ENCODE results near the gene EIF3K.
A peak's percentile ranks its signal among the peaks of the same experiment; 100 is the strongest.

The EIF3K gene

GRCh38 chr19:38649305-38650171 is 30.6 kb downstream of the EIF3K start:
- no peak for DNase-seq (ENCODE audit: low read depth)

GRCh38 chr19:38650172-38650775 is 31.3 kb downstream of the EIF3K start:
- DNase-seq (ENCODE audit: low read depth) = no peak

GRCh38 chr19:38650911-38651584 is 32.1 kb downstream of the EIF3K start:
- peak; percentile 83 for DNase-seq (ENCODE audit: low read depth)

GRCh38 chr19:38653028-38653571 is 34.1 kb downstream of the EIF3K start:
- peak; percentile 36 for DNase-seq (ENCODE audit: low read depth)

- no peak for DNase-seq (ENCODE audit: low read depth)
Observed at GRCh38 chr19:38654628-38655055, 35.7 kb downstream of the EIF3K start.

GRCh38 chr19:38655148-38655824 is 36.3 kb downstream of the EIF3K start:
- DNase-seq (ENCODE audit: low read depth) = no peak

- peak; percentile 62 for DNase-seq (ENCODE audit: low read depth)
Observed at GRCh38 chr19:38656171-38656981, 37.4 kb downstream of the EIF3K start.

GRCh38 chr19:38657633-38658222 is 38.7 kb downstream of the EIF3K start:
- peak; percentile 69 for DNase-seq (ENCODE audit: low read depth)

GRCh38 chr19:38658462-38659306 is 39.7 kb downstream of the EIF3K start:
- peak; percentile 99 for DNase-seq (ENCODE audit: low read depth)

- no peak for DNase-seq (ENCODE audit: low read depth)
Observed at GRCh38 chr19:38660724-38661123, 41.7 kb downstream of the EIF3K start.

- no peak for DNase-seq (ENCODE audit: low read depth)
Observed at GRCh38 chr19:38661136-38661535, 42.1 kb downstream of the EIF3K start.

GRCh38 chr19:38661996-38662395 is 43.0 kb downstream of the EIF3K start:
- DNase-seq (ENCODE audit: low read depth) = no peak

- no peak for DNase-seq (ENCODE audit: low read depth)
Observed at GRCh38 chr19:38662537-38663155, 43.7 kb downstream of the EIF3K start.

- no peak for DNase-seq (ENCODE audit: low read depth)
Observed at GRCh38 chr19:38663156-38663651, 44.2 kb downstream of the EIF3K start.

GRCh38 chr19:38663957-38664502 is 45.0 kb downstream of the EIF3K start:
- no peak for DNase-seq (ENCODE audit: low read depth)

GRCh38 chr19:38664503-38665211 is 45.7 kb downstream of the EIF3K start:
- no peak for DNase-seq (ENCODE audit: low read depth)

- no peak for DNase-seq (ENCODE audit: low read depth)
Observed at GRCh38 chr19:38665219-38665931, 46.4 kb downstream of the EIF3K start.

Data from fibroblast of the conjunctiva (primary cell).